Left ventricle myocardium superior (tissue), 1 donor: Measurements from ENCODE around the gene SYDE1. TPM values are rescaled to one million over a fixed set of nuclear protein-coding genes. Genes with fewer than 3 reads are reported as not detected.

Experiments used
- ATAC-seq: fragments of 200-7000 bp; cut with Tn5 transposase; one replicate; pipeline ENCODE4 v1.9.1; 2020; ENCODE audit warnings: mild to moderate bottlenecking, moderate library complexity
- DNase-seq: peaks from one replicate; pipeline ENCODE4 v3.0.0-alpha.2; 2020
- intact Hi-C: fragments of 100-400 bp; cut with micrococcal nuclease; formaldehyde crosslinking; loops from one replicate; pipeline ENCODE4 v1.11.0; 2022
- total RNA-seq: library from RNA; stranded (reverse); fragmentation: NEBNext Ultra II Directional; extraction: Animal tissue kit (Norgen Biotek cat#: 25700); gene quantifications from one replicate; pipeline ENCODE4 v1.2.1, GENCODE V29; 2021
- donor health status: DM: no; HTN: yes; CAD: no; lungs with severe emphysema.

The SYDE1 gene
- total RNA-seq, 1 donor from 2014 or later = 15.1 TPM

GRCh38 chr19:15104003-15104402, 3.2 kb upstream of the SYDE1 start:
- DNase-seq = no peak
- ATAC-seq = no peak
- intact Hi-C loops = no loop called here

- no peak for DNase-seq
- no peak for ATAC-seq
- intact Hi-C loops = no loop called here
These were observed 2.8 kb upstream of the SYDE1 start for GRCh38 chr19:15104411-15104810.

GRCh38 chr19:15105044-15105443, 2.2 kb upstream of the SYDE1 start:
- DNase-seq = no peak
- intact Hi-C loops = no loop called here

GRCh38 chr19:15108145-15108844, 1.1 kb downstream of the SYDE1 start:
- ATAC-seq = peak; percentile 42
- DNase-seq = no peak
- intact Hi-C loops = no loop called here

More at GRCh38 chr19:15105044-15105443, 2.2 kb upstream of the SYDE1 start:
- no peak for ATAC-seq

- ATAC-seq (no peak), DNase-seq (no peak)
- intact Hi-C loops = no loop called here
These were observed 1.9 kb downstream of the SYDE1 start for GRCh38 chr19:15108845-15109767.

- ATAC-seq (no peak), DNase-seq (no peak)
- intact Hi-C loops = no loop called here
These were observed 2.7 kb downstream of the SYDE1 start for GRCh38 chr19:15109768-15110417.

GRCh38 chr19:15110418-15110815, 3.2 kb downstream of the SYDE1 start:
- ATAC-seq = no peak
- intact Hi-C loops = no loop called here
- DNase-seq = no peak

GRCh38 chr19:15111758-15112157, 4.6 kb downstream of the SYDE1 start:
- DNase-seq (no peak), ATAC-seq (no peak)
- intact Hi-C loops = no loop called here

GRCh38 chr19:15112385-15112784, 5.2 kb downstream of the SYDE1 start:
- no peak for DNase-seq
- ATAC-seq = no peak
- intact Hi-C loops = no loop called here

GRCh38 chr19:15113245-15114152, 6.3 kb downstream of the SYDE1 start:
- intact Hi-C loops = no loop called here
- DNase-seq (no peak), ATAC-seq (no peak)

GRCh38 chr19:15114153-15114540, 6.9 kb downstream of the SYDE1 start:
- DNase-seq (no peak), ATAC-seq (peak; percentile 3)
- intact Hi-C loops = no loop called here

GRCh38 chr19:15115080-15115479, 7.9 kb downstream of the SYDE1 start:
- intact Hi-C loops = no loop called here
- DNase-seq (peak; percentile 94), ATAC-seq (peak; percentile 83)

- ATAC-seq (peak; percentile 1), DNase-seq (no peak)
- intact Hi-C loops = no loop called here
These were observed 8.8 kb downstream of the SYDE1 start for GRCh38 chr19:15115762-15116615.

- ATAC-seq (no peak), DNase-seq (no peak)
- intact Hi-C loops = no loop called here
These were observed 9.7 kb downstream of the SYDE1 start for GRCh38 chr19:15116856-15117255.

GRCh38 chr19:15118248-15118647, 11.0 kb downstream of the SYDE1 start:
- intact Hi-C loops = no loop called here
- ATAC-seq = no peak

GRCh38 chr19:15118789-15119494, 11.7 kb downstream of the SYDE1 start:
- ATAC-seq (no peak), DNase-seq (no peak)
- intact Hi-C loops = no loop called here

More at GRCh38 chr19:15118248-15118647, 11.0 kb downstream of the SYDE1 start:
- DNase-seq = no peak
